HG03439 (cell line): ENCODE measurements around the gene SORCS2.

Experiments used
- ATAC-seq: cut with Tn5 transposase; IDR thresholded peaks from one replicate; pipeline ENCODE4 v1.9.1; 2021; ENCODE audit warnings: mild to moderate bottlenecking, moderate library complexity; ENCODE audit not compliant: unreplicated experiment

Gene SORCS2

DNA sequence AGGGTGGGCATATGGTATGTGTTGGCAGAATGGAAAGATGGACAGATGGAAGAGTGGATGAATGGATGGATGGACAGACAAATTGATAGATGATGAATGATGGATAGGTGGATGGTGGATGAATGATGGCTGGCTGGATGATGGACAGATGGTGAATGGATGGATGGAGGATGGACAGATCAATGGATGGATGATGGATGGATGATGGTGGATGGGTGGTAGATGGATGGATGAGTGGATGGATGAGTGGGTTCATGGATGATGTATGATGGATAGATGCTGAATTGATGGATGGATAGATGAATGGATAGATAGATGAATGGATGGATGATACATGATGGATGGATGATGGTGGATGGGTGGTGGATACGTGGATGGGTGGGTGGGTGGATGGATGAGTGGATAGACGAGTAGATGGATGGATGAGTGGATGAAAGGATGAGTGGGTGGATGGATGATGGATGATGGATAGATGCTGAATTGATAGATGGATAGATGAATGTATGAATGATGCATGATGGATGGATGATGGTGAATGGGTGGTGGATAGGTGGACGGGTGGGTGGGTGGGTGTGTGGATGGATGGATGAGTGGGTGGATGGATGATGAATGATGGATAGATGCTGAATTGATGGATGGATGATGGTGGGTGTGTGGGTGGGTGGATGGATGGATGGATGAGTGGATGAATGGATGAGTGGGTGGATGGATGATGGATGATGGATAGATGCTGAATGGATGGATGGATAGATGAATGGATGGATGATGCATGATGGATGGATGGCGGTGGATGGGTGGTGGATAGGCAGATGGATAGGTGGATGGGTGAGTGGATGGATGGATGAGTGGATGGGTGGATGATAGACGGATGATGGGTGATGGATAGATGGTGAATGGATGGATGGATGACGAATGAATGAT lies 497.7 kb downstream of the SORCS2 start:
- ATAC-seq: no peak

DNA sequence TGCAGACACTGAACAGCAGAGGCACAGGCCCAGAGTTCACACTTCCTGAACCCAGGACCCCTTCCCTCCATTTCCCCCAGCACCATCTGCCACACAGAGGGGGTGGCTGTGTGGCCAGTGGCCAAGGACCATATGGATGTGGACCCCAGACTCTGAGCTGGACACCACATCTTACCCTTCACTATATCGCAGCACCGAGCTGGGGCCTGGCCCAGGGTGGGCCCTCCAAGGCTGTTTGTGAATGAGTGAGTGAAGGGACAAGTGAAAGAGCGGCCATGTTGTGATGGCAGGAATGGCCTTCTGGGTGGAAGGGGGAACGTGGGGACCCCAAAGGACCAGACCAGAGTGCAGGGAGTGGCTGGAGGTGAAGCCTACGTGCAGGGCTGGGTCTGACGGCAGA lies 498.7 kb downstream of the SORCS2 start:
- ATAC-seq: no peak

DNA sequence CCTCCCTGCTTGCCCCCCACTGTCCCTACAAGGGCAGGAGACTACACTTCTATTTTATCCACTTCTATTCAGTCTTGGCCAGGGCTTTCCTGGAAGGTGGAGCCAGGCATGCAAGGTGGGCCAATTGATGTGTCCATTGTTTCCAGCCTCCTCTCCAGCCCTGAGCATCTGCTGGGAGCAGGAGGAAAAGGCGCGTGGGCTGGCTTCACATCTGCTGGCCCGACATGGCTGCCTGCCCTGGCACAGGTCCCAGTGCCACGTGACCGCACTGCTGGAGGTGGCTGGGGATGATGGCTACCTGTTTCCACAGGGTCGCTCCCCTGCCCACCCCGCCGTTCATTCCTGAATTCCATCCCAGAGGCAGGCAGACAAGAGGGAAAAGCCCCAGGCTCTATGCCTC lies 499.6 kb downstream of the SORCS2 start:
- ATAC-seq: no peak

DNA sequence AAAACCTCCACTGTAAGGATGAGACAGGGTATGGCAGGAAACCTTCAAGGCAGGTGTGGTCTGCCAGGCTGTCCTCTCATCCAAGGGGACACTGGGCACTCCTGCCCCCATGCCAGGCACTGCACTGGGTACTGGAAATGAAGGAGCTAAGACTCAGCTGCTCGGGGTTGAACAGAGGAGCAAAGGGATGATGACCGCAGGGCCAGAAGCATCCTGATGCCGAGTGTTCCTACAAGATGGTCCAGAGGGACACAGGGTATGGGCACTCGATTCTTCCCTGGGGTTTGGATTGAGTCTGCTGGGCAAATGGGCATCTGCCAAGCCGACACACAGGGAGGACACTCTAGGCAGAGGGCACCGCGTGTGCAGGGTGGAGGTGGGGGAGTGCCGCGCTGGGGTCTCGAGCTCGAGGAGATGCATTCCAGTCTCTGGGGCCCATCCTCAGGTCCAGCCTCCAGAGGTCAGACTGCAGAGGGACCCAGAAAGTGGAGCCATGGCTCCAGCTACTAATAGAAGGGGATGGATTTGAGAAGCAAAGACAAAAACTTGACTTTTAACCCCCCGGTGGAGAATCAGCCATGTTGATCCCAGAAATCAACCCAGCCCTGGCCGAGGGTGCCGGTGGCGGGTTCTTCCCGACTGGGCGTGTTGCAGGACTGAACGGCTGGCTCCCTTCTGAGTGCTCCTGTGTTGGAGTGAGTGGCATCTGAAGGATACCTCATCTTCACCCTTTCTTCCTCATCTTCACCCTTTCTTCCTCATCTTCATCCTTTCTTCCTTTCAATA lies 500.3 kb downstream of the SORCS2 start:
- ATAC-seq: no peak

DNA sequence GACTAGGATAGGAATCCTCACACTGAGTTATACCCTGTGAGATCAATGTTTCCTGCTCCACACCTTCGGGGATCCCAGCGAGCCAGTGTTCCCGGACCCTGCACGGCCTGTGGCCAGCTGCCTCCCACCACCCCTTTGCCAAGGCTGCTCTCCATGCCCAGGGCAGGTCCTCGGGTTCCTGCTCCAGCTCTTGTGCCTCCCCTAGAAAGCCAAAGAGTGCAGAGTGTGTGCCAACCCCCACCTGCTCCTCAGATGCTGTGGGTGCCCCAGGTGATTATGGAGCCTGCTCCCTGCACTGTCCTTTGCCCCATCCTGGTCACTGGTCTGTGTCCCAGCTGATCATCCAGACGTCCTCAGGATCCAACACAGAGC lies 500.9 kb downstream of the SORCS2 start:
- no peak for ATAC-seq

DNA sequence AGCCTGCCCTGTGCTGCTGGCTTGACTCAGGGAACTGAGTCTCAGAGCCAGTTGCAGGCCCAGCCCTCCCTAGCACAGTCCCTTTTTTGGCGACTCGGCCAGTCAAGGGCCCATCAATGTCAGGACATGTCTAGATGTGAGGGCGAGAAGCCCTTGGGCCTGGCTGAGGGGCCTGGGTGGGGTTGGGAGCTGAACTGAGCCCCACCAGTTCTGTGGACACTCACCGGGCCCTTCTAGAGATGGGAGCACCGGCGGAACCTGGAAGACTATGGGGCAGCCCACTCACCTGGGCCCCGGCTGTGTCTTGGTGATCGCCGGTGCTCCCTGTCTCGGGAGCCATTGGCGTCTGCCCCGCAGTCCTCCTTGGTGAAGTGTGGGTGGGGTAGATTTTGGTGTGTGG lies 501.4 kb downstream of the SORCS2 start:
- ATAC-seq: no peak

DNA sequence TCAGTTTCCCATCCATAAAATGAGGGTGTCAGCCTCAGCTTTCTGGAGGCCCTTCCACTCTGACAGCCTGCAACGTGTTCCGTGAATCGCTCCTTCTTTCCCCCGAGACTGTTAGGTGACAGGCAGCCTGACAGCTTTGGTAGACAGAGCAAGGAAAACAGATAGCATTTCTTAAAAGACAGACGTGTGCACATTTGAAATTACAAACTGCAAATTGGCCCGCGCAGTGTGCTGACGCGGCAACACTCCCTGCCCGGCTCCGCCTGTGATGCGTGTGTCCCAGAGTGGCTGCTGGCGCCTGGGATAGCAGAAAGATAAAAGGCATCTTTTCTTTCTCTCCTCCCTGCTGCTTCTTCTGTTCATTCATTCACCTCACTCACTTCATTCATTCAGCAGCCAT lies 502.0 kb downstream of the SORCS2 start:
- no peak for ATAC-seq

DNA sequence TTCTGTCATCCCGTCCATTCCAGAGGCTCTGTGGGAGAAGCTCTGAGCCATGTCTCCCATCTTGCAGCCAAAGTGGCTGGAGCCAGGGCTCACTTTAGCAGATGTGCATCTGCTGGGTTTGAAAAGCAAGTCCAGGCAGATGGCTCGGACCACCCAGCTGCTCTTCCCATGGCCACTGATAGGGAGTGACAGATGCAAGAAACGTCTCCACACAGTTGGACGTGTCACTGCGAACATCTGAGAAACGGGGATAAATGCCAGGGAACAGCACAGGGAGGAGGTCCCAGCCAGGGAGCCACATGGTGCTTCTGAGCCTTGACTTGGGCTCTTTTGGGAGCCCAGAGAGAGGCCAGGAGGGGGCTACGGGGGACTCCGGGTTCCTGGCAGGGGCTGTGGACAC lies 505.0 kb downstream of the SORCS2 start:
- ATAC-seq: no peak

DNA sequence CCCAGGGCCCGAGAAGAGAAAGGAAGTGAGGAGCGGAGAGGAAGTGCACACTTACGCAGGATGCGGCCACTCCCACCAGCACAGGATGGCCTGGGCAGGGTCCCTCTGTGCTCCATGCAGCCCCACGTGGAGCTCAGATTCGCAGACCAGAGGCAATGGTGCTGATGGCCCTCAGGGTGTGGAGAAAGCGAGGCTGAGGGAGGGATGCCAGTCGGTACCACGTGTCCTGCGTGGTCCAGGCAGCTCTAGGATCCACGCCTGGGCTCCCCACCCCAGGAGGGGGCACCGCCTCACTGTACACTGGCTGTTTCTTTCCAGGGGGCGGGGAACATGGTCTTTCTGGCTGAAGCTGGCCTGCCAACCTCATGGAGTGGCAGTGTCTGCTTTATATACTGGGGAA lies 505.5 kb downstream of the SORCS2 start:
- ATAC-seq: no peak

DNA sequence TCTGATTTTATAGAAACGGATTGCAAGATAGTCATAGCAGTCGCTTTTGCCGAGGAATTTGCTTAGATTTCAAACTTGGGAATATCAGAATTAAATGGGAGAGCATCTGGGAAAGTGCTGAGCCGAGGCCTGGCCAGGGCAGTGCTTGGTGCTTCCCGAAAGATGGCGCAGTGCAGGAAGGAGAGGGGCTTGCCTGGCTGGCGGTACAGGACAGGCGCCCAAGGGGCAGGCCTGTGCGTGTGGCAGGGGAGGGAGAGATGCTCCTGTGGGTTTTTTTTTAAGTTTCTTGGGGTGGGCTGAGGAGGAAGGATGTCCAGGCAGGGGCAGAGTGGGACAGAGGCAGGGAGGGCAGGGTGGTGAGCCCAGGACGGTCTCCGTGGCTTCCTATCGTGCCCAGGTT lies 506.2 kb downstream of the SORCS2 start:
- ATAC-seq: no peak

DNA sequence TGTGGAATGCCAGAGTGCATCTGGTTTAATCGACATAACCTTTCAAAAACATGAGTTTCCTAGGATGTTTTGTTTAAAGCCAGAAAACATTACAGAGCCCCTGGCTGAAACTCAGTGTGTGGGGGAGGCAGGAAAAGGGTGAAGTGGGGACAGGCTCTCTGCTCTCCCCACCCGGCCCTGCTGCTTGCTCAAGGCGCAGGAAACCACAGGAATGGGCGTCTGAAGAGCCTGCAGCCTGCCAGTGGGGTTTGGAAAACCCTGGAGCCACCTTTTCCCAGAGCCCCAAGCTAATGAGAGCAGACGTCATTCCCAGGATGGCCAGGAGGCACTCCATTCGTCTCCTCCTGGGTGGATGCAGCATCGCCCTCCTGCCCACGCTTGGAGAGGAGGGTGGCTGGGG lies 506.7 kb downstream of the SORCS2 start:
- ATAC-seq: no peak

DNA sequence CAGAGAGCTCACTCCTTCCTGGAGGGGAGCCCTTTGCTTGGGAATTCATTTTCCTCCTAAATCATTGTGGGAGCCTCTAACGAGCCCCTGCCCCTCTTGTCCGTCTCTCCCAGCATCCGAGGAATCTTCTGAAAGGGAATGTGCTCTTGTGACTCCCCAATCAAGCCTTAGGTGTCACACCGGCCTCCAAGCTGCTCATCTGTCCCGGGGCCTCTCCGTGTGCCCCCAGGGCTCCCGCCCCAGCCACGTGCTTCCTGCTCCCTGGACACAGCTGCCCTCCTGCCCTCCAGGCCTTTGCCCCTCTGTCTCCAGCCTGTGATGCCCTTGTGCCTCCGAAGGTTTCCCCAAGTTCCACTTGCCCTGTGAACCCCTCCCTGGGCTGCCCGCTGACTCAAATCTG lies 507.5 kb downstream of the SORCS2 start:
- no peak for ATAC-seq

DNA sequence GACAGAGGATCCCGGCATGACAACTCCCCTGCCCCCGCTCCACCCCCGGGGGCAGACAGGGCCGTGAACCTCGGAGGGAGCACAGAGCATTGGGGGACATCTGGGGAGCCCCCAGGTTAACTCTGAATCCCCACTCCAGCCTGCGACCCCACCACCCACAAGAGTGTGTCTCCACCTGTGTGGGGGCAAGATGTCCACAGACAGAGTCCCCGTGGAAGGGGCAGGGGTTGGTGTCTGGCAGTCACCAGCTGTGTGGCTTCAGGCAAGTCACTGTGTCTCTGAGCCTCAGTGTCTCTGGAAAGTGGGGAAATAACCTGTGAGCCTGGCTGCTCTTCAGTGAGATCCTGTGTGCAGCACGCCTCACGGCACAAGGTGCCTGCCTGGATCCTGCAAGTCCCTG lies 508.3 kb downstream of the SORCS2 start:
- no peak for ATAC-seq

DNA sequence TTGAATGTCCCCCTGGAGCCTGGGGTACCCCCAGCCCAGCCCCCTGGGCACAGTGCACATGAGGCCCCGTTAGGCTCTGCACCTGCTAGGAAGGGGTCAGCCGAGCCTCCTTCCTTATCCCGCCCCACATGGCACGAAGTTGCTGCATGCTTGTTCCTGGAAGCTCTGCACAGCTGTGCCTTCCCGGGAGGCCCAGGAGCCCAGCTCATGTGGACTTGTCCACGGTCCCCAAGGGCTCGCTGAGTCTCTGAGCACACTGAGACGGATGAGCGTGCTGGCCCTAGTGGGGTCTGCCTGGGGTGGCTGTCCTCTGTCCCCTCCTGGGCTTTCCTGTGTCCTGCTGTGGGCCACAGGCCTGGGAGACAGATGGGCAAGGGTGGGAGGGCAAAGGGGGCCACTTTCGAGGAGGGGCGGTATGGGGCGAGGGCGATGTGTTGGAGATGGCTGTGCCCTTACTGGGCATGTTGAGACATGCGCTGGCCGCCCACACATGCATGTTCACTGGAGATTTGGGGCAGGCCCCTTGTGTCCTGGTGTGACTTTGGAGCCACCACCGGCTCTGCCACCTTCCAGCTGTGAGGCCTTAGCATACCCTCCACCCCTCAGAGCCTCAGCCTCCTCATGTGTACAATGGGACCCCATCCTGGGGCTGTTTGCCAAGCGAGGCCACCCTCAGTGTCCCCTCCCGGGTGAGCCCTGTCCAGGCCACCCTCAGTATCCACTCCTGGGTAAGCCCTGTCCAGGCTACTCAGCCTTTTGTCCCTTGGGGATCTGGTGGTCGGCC lies 509.7 kb downstream of the SORCS2 start:
- no peak for ATAC-seq

DNA sequence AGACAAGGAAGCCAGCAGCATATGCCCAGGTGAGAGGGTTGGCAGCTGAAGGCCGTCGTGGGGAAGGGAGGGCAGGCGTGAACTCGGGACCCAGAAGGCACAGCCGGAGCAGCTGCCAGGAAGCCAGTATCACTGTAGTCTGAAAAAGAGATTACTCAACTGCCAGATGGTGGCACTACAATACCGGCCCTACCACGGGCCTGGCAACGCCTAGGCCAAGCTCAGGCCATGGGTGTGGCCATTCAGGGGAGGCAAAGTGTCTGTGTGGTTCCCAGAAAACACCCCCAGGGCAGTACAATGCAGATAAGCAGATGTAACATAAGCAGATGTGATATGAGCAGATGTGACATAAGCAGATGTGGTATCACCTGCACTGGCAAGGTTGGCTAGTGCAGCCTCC lies 511.4 kb downstream of the SORCS2 start:
- ATAC-seq: no peak

DNA sequence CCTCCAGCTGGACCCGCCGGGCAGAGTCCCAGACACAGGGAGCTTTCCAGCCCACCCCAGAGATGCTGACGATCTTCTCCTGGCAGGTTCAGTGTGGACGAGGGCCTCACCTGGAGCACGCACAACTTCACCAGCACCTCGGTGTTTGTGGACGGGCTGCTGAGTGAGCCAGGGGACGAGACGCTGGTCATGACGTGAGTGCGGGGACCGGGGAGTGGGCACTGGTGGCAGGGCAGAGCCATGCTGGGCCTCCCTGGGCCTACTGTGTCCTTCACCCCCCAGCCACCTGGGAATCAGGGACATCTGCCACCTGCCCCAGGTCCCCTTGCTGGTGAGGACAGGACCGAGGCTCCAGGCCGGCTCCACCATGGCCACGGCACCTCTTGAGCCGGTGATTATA lies 511.8 kb downstream of the SORCS2 start:
- no peak for ATAC-seq

DNA sequence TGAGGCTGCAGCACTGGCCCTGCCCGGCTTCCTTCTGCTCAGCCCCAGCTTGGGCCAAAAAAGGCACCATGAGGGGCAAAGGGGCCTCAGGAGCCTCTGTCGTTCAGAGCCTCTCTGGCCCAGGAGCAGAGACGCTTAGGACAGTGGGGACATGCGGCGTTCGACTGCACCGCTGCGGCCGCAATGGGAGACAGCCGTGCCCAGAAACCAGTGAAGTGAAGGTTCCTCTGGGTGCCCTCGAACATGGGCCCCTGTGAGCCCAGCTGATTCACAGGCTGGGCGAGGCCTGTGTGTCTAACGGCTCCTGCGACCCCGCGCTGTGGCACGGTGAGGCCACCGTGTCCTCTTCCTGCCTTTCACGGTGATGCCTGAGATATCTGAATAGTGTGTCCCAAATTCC lies 512.3 kb downstream of the SORCS2 start:
- ATAC-seq: no peak

DNA sequence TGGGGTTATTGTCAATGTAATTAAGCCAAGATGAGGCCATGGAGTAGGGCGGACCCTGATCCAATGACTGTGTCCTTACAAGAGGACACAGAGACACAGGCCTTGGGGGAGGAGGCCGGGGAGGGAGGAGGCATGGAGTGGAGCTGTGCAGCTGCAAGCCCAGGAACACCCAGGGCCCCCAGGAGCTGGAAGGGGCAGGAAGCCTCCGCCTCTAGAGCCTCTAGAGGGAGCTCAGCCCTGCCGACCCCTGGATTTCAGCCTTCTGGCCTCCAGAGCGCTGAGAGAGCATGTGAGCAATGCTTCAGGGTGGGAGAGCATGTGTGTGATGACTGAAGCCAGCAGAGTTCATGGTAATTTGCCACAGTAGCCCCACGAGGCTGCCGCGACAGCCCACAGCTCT lies 512.7 kb downstream of the SORCS2 start:
- ATAC-seq: no peak

DNA sequence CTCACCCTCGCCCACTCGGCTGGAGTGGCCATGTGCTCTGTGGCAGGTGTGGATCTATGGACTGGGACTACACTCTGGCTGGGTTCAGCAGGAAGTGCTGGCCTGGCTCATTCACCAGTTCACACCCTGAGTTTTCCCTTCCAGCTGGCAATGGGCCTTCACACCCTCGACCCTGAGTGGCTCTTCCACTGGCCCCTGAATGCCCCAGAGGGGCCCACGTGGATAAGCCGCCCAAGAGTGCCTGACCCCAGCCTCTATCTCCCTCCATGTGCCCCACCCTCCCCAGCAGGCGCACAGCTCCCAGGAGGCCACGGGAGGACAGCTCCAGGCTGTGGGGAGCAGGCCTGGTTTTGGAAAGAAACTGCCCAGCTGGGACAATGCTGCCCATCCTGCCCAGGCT lies 513.3 kb downstream of the SORCS2 start:
- no peak for ATAC-seq

DNA sequence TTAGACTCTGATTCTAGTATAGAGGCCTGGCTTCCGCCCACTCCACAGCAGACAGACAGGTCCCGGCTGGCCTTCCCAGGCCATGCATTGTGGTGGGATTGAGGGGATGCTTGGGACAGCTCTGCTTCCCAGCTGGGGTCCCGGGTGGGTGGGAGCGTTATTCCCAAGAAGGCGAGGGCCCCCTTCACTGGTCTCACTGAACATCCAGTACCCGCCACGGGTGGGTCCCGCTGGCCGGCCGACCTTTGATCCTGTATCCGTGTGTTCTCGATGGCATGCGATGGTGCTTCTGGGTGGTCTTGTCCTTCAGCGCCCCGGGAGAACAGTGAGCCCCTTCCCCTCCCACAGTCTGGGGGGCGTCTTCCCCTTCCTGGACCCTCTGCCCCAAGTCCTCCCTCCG lies 515.9 kb downstream of the SORCS2 start:
- no peak for ATAC-seq

DNA sequence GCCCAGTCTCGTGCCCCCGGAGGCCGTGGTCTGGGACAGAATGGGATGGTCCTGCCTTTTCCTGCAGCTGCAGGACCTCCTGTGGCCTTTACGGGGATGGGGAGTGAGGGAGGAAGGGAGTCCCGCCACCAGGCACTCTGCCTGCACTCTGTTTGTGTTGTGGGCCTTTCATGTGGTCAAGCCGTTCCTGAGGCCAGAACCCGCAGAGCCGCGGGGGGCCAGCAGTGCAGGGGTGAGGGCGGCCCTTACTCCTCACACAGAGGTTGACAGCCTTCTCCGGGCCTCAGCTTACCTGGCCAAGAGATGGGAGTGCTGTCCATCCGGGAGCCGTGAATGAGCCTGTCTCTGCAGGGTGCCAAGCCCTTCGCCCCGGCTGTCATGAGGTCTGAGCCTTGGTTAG lies 516.6 kb downstream of the SORCS2 start:
- no peak for ATAC-seq

DNA sequence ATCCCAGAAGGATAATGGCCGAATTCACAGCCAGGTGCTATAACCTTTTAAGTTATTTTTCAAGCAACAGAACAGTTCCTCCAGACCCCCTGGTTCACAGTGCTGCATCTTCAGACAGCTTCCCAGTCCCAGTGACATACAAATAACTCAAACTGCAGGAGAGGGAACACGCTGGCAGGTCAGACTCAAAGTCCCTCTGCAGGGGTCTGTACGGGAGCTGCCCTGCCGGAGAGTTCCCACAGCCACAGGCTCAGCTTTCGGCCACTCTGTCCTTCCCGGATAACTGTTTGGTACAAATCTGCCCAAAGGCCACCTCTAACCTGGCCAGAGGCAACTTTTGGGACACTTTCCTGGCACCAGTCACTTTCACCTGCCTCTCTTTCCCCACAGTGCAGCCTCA lies 517.1 kb downstream of the SORCS2 start:
- ATAC-seq: no peak
